Kidney glomerular epithelial cell (primary cell): ENCODE data around the gene DFFB.

ENCODE experiments used
- DNase-seq: peaks from one replicate; lab custom pipeline; 2025; lab: John Stamatoyannopoulos, UW

The DFFB gene

GRCh38 chr1:3831689-3832088 is 25.6 kb upstream of the DFFB start:
- no peak for DNase-seq

GRCh38 chr1:3834701-3835100 is 22.6 kb upstream of the DFFB start:
- DNase-seq: no peak

GRCh38 chr1:3836421-3836820 is 20.9 kb upstream of the DFFB start:
- DNase-seq: no peak

GRCh38 chr1:3837200-3837599 is 20.1 kb upstream of the DFFB start:
- no peak for DNase-seq

GRCh38 chr1:3837685-3838084 is 19.6 kb upstream of the DFFB start:
- no peak for DNase-seq

GRCh38 chr1:3838788-3839187 is 18.5 kb upstream of the DFFB start:
- DNase-seq: no peak

GRCh38 chr1:3841491-3841890 is 15.8 kb upstream of the DFFB start:
- no peak for DNase-seq

- DNase-seq: no peak
Measured at GRCh38 chr1:3842912-3843311, 14.4 kb upstream of the DFFB start.

GRCh38 chr1:3846541-3846940 is 10.7 kb upstream of the DFFB start:
- no peak for DNase-seq

- DNase-seq: no peak
Measured at GRCh38 chr1:3847081-3847480, 10.2 kb upstream of the DFFB start.

- DNase-seq: no peak
Measured at GRCh38 chr1:3850857-3851256, 6.4 kb upstream of the DFFB start.

- DNase-seq: no peak
Measured at GRCh38 chr1:3851292-3851691, 6.0 kb upstream of the DFFB start.

- DNase-seq: no peak
Measured at GRCh38 chr1:3852091-3852490, 5.2 kb upstream of the DFFB start.

- no peak for DNase-seq
Measured at GRCh38 chr1:3852711-3853485, 4.4 kb upstream of the DFFB start.

- no peak for DNase-seq
Measured at GRCh38 chr1:3857791-3858129, 484 bp downstream of the DFFB start.

- DNase-seq: peak; percentile 1
Measured at GRCh38 chr1:3858231-3858981, 1.1 kb downstream of the DFFB start.

- DNase-seq: no peak
Measured at GRCh38 chr1:3863231-3863935, 6.1 kb downstream of the DFFB start.

- DNase-seq: peak; percentile 14
Measured at GRCh38 chr1:3864884-3865283, 7.6 kb downstream of the DFFB start.

GRCh38 chr1:3865606-3866160 is 8.4 kb downstream of the DFFB start:
- DNase-seq: no peak

GRCh38 chr1:3868464-3869006 is 11.3 kb downstream of the DFFB start:
- no peak for DNase-seq

GRCh38 chr1:3869751-3870301 is 12.6 kb downstream of the DFFB start:
- DNase-seq: peak; percentile 47

GRCh38 chr1:3871451-3871805 is 14.2 kb downstream of the DFFB start:
- DNase-seq: no peak
